RWPE2 (cell line): ENCODE measurements around the gene RNF11.

Experiments used
- ATAC-seq: fragments of 200-7000 bp; cut with Tn5 transposase; 3 replicates; pipeline ENCODE4 v1.9.1; 2021; ENCODE audit warnings: low read depth
- DNase-seq: peaks from one replicate; pipeline ENCODE4 v3.0.0-alpha.2; 2020; ENCODE audit warnings: low spot score
- H3K27ac ChIP-seq: fragments of 450-650 bp; 2 replicates; pipeline ENCODE4 v1.5.1; 2017; ENCODE audit warnings: mild to moderate bottlenecking; ENCODE audit not compliant: poor library complexity, severe bottlenecking
- H3K27me3 ChIP-seq: fragments of 250-450 bp; sonication (Bioruptor Pico); 2 replicates; pipeline ENCODE4 v1.5.1; 2021; ENCODE audit warnings: mild to moderate bottlenecking, moderate library complexity; ENCODE audit not compliant: insufficient read depth, poor library complexity, severe bottlenecking
- H3K36me3 ChIP-seq: fragments of 250-450 bp; sonication (Bioruptor Pico); 2 replicates; pipeline ENCODE4 v1.5.1; 2020; ENCODE audit warnings: low read depth, mild to moderate bottlenecking, moderate library complexity
- H3K4me1 ChIP-seq: fragments of 250-450 bp; sonication (Bioruptor Pico); 2 replicates; pipeline ENCODE4 v1.5.1; 2021; ENCODE audit warnings: mild to moderate bottlenecking, moderate library complexity; ENCODE audit not compliant: insufficient read depth, poor library complexity, severe bottlenecking
- H3K4me3 ChIP-seq: fragments of 250-450 bp; sonication (Bioruptor Pico); 2 replicates; pipeline ENCODE4 v1.5.1; 2021; ENCODE audit warnings: mild to moderate bottlenecking, moderate library complexity; ENCODE audit not compliant: severe bottlenecking
- H3K9me3 ChIP-seq: fragments of 250-450 bp; sonication (Bioruptor Pico); 2 replicates; pipeline ENCODE4 v1.5.1; 2021; ENCODE audit warnings: mild to moderate bottlenecking, moderate library complexity; ENCODE audit not compliant: severe bottlenecking
- TF ChIP-seq, protein P1 (sequence below): fragments of 450-650 bp; IDR thresholded peaks from one replicate; pipeline ENCODE4 v1.5.1; 2017; ENCODE audit warnings: mild to moderate bottlenecking, moderate library complexity; ENCODE audit not compliant: poor library complexity, severe bottlenecking

RNF11 gene

DNA sequence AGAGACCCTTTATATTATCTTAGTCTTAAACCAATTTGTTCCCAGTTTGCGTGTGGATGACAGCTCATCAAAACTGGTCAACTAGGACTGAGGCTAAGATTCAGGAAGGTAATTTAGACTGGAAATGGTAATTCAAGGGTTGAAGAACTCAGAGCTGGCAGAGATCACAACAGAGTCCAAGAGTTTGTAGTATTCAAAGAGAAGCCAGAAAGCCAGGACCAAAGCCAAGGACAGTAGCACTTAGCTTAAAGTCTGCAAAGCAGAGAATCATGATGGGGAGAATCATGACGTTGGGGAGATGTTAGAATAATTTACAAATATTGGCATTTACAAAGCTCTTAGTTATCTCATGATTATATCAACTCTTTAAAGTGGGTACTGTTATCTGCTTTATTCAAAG lies 32.6 kb downstream of the RNF11 start:
- H3K36me3 ChIP-seq = peaks cover 45% of the 10 kb centered on the region
- TF ChIP-seq, protein P1, sequence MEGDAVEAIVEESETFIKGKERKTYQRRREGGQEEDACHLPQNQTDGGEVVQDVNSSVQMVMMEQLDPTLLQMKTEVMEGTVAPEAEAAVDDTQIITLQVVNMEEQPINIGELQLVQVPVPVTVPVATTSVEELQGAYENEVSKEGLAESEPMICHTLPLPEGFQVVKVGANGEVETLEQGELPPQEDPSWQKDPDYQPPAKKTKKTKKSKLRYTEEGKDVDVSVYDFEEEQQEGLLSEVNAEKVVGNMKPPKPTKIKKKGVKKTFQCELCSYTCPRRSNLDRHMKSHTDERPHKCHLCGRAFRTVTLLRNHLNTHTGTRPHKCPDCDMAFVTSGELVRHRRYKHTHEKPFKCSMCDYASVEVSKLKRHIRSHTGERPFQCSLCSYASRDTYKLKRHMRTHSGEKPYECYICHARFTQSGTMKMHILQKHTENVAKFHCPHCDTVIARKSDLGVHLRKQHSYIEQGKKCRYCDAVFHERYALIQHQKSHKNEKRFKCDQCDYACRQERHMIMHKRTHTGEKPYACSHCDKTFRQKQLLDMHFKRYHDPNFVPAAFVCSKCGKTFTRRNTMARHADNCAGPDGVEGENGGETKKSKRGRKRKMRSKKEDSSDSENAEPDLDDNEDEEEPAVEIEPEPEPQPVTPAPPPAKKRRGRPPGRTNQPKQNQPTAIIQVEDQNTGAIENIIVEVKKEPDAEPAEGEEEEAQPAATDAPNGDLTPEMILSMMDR = no peak
- H3K27ac ChIP-seq = peak overlapping the region; percentile 86
- DNase-seq (no peak), ATAC-seq (no peak)
- no peak overlapping the region for H3K4me3 ChIP-seq
- H3K4me1 ChIP-seq = peaks cover 33% of the 10 kb centered on the region
- no peaks in the 10 kb centered on the region for H3K27me3 ChIP-seq
- H3K9me3 ChIP-seq = no peaks in the 10 kb centered on the region

DNA sequence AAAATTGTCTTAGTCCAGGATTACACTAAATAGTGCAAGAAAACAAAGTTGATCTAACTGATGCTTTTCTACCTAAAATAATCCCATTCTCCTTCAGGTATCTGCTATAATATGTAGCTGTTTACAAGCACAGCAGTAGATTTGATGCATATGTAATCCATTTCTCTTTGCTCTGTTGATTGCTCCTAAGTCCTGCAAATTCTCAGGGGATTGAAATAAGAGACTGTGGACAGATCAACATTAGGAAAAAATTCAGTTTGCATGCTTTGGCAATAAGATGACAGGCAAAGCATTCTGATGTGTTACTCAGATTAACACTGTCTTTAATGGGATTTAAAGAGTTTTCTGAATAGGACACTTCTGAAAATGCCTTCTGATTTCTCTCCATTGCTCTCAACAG lies 34.7 kb downstream of the RNF11 start:
- peaks cover 50% of the 10 kb centered on the region for H3K36me3 ChIP-seq

DNA sequence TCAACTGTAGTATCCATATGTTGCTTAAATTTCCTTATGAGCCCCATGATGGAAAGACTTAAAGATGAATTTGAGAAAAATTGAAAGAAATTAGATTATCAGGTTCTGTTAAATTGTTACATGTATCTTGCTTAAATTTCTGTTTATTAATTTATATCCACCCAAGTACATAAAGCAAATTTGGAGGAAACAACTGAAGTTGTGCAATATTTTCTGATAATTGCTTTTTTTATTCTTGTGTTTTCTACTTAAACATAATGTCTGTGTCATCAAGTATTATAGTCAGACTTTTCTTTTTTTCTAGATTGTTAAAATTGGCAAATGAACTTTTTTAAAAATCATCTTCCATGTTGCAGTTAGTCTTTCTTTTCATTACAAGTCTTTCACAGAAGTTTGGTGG lies 36.8 kb downstream of the RNF11 start:
- no peak for ATAC-seq
- TF ChIP-seq, protein P1 = no peak

More for the DNA sequence above, 34.7 kb downstream of the RNF11 start:
- DNase-seq (no peak), ATAC-seq (no peak)
- Histone ChIP-seq H3K27me3 (no peaks in the 10 kb centered on the region), H3K4me3 (no peak overlapping the region), H3K9me3 (no peaks in the 10 kb centered on the region), H3K27ac (no peak overlapping the region), H3K4me1 (peaks cover 23% of the 10 kb centered on the region)
- TF ChIP-seq, protein P1 = no peak

DNA sequence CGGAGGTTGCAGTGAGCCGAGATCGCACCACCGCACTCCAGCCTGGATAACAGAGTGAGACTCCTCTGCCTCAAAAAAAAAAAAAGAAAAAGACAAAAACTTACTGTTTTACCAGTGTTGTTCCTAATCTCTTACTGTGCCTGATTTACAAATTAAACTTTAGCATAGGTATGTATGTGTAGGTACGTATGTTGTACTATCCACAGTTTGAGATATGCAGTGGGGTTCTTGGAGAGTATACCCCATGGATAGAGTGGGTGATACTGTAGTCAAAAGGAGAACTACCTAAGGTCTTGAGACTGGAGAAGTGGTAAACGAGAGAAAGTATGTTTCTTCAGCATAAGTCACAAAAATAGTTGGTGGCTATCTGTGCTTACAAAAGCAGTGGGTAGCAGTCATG lies 38.6 kb downstream of the RNF11 start:
- DNase-seq (no peak), ATAC-seq (no peak)
- TF ChIP-seq, protein P1 = no peak

More for the DNA sequence above, 36.8 kb downstream of the RNF11 start:
- H3K4me1 ChIP-seq = peaks cover 10% of the 10 kb centered on the region
- H3K27ac ChIP-seq = no peak overlapping the region
- H3K9me3 ChIP-seq = no peaks in the 10 kb centered on the region
- no peak for DNase-seq
- H3K36me3 ChIP-seq = peaks cover 54% of the 10 kb centered on the region
- H3K27me3 ChIP-seq = no peaks in the 10 kb centered on the region
- H3K4me3 ChIP-seq = no peak overlapping the region

DNA sequence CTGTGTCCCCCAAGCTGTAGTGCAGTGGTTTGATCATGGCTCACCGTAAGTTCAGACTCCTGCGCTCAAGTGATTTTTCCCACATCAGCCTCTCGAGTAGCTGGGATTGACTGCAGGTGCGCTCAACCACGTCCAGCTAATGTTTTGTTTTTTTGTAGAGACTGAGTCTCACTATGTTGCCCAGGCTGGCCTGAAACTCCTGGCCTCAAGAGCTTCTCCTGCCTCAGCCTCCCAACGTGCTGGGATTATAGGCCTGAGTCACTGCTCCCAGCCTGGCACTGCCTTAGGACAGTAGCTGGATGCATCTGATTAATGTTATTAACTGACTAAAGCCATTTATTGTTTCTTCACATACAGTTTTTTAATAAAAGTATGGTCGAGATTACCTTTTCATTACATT lies 40.2 kb downstream of the RNF11 start:
- Histone ChIP-seq H3K4me3 (no peak overlapping the region), H3K4me1 (no peaks in the 10 kb centered on the region), H3K27me3 (no peaks in the 10 kb centered on the region), H3K36me3 (peaks cover 32% of the 10 kb centered on the region), H3K27ac (no peak overlapping the region), H3K9me3 (no peaks in the 10 kb centered on the region)
- DNase-seq = no peak
- TF ChIP-seq, protein P1 = no peak
- no peak for ATAC-seq

More for the DNA sequence above, 38.6 kb downstream of the RNF11 start:
- H3K27me3 ChIP-seq = no peaks in the 10 kb centered on the region
- H3K4me1 ChIP-seq = no peaks in the 10 kb centered on the region
- H3K36me3 ChIP-seq = peaks cover 48% of the 10 kb centered on the region
- H3K9me3 ChIP-seq = no peaks in the 10 kb centered on the region
- H3K4me3 ChIP-seq = no peak overlapping the region
- no peak overlapping the region for H3K27ac ChIP-seq
